PC-9 (cell line): ENCODE data around the gene SEMA3E.

ENCODE experiments used
- CTCF ChIP-seq: fragments of 200-600 bp; sonication (generic); conservative IDR thresholded peaks from 2 replicates; pipeline ENCODE4 v1.6.1; 2017; ENCODE audit warnings: mixed run types, antibody characterized with exemption, mild to moderate bottlenecking, moderate library complexity
- EZH2 ChIP-seq: fragments of 200-600 bp; sonication (generic); IDR thresholded peaks from 2 replicates; pipeline ENCODE4 v1.8.0; 2017; ENCODE audit warnings: antibody characterized with exemption, low read depth

- TF ChIP-seq CTCF (no peak), EZH2 (no peak)
These were observed 206.0 kb downstream of the SEMA3E start for GRCh38 chr7:83442911-83443310.
